ENCODE results near the gene RAB2B. TPM values are rescaled to one million over a fixed set of nuclear protein-coding genes. Genes with fewer than 3 reads are reported as not detected.

Gene RAB2B
- polyA plus RNA-seq, 1 experiment, result 36.7 TPM

DNA sequence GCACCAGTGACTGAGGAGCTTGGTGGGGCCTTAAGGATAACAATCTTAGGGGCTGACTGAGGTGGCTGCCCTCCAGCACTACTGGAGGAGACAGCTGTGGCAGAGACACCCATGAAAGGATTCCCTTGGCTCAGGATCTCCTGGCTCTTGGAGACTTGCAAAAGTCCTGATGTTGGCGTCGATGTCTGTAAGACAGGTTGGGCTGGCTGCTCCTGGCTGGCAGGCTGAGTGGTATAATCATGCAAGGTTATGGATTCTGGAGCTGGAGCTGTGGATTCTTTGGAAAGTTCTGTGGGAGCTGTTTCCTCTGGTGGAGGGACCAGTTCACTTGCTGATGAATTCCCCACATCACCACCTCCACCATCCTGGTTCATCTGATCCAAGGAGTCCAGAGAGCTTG is 45.6 kb downstream of the RAB2B start:
- TF ChIP-seq CTCF (IDR thresholded peaks at IDR 0.05; ENCODE audit: low read depth, low read length), result no peak
- H3K27me3 ChIP-seq (ENCODE audit: control insufficient read depth, insufficient read depth, low read length), result no peaks in the 10 kb centered on the region
- H3K9me3 ChIP-seq (ENCODE audit: control insufficient read depth, insufficient read depth, low read length), result no peaks in the 10 kb centered on the region
- DNase-seq (ENCODE audit: low read depth, low spot score), result no peak
- no peak overlapping the region for H3K27ac ChIP-seq (ENCODE audit: low read depth, low read length)
- POLR2A ChIA-PET, result no interaction called here
- CTCF ChIA-PET, result interaction anchor here (1.3 kb wide), 1 partner anchor 128 kb away, joined by 3 read pairs; no protein-coding TSS in a partner anchor
- H3K4me3 ChIP-seq (ENCODE audit: low read depth, low read length), result no peak overlapping the region

- CTCF ChIA-PET, result no interaction called here
Measured at GRCh38 chr14:21428930-21429329, 47.8 kb downstream of the RAB2B start.

GRCh38 chr14:21426692-21427091 is 50.1 kb downstream of the RAB2B start:
- no peak for TF ChIP-seq CTCF (IDR thresholded peaks at IDR 0.05; ENCODE audit: low read depth, low read length)
- Histone ChIP-seq H3K9me3 (ENCODE audit: control insufficient read depth, insufficient read depth, low read length) (no peaks in the 10 kb centered on the region), H3K27ac (ENCODE audit: low read depth, low read length) (no peak overlapping the region), H3K27me3 (ENCODE audit: control insufficient read depth, insufficient read depth, low read length) (no peaks in the 10 kb centered on the region), H3K4me3 (ENCODE audit: low read depth, low read length) (no peak overlapping the region)
- POLR2A ChIA-PET, result interaction anchor here (0.7 kb wide), 1 partner anchor 30 kb away, joined by 8 read pairs; the partner anchor contains the start of gene CHD8
- CTCF ChIA-PET, result interaction anchor here (0.6 kb wide), 1 partner anchor 1643 kb away, joined by 3 read pairs; no protein-coding TSS in a partner anchor
- no peak for DNase-seq (ENCODE audit: low read depth, low spot score)

More at GRCh38 chr14:21428930-21429329, 47.8 kb downstream of the RAB2B start:
- no peak overlapping the region for H3K4me3 ChIP-seq (ENCODE audit: low read depth, low read length)
- no peak overlapping the region for H3K27ac ChIP-seq (ENCODE audit: low read depth, low read length)
- POLR2A ChIA-PET, result no interaction called here
- no peaks in the 10 kb centered on the region for H3K9me3 ChIP-seq (ENCODE audit: control insufficient read depth, insufficient read depth, low read length)
- no peak for DNase-seq (ENCODE audit: low read depth, low spot score)
- no peaks in the 10 kb centered on the region for H3K27me3 ChIP-seq (ENCODE audit: control insufficient read depth, insufficient read depth, low read length)
- no peak for TF ChIP-seq CTCF (IDR thresholded peaks at IDR 0.05; ENCODE audit: low read depth, low read length)

DNA sequence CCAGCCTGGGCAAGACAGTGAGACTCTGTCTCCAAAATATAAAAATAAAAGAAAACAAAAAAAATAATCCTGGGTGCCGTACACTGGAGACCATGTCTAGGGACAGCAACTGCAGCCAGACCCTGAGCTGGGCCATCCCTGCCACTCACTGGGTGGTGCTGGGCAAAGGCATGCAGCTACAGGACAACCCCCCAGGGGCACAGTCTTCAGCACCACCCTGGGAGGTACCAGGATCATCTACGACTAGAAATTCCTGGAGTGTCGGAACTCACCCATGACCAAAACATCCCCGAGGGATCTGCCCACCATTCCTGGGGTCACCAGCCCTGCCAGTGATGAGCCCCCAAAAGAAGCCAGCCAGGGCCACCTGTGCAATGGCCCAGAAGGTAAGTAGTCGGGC is 57.2 kb downstream of the RAB2B start:
- Histone ChIP-seq H3K9me3 (ENCODE audit: control insufficient read depth, insufficient read depth, low read length) (no peaks in the 10 kb centered on the region; the same call in 1 of the 2 replicates), H3K4me3 (ENCODE audit: low read depth, low read length) (no peak overlapping the region), H3K27me3 (ENCODE audit: control insufficient read depth, insufficient read depth, low read length) (no peaks in the 10 kb centered on the region), H3K27ac (ENCODE audit: low read depth, low read length) (no peak overlapping the region)
- POLR2A ChIA-PET, result no interaction called here
- DNase-seq (ENCODE audit: low read depth, low spot score), result no peak
- CTCF ChIA-PET, result no interaction called here
- TF ChIP-seq CTCF (IDR thresholded peaks at IDR 0.05; ENCODE audit: low read depth, low read length), result no peak

- TF ChIP-seq CTCF (IDR thresholded peaks at IDR 0.05; ENCODE audit: low read depth, low read length), result no peak
- ChIA-PET CTCF (interaction anchor here (1.1 kb wide), 1 partner anchor 8 kb away, joined by 3 read pairs; no protein-coding TSS in a partner anchor), POLR2A (no interaction called here)
- Histone ChIP-seq H3K4me3 (ENCODE audit: low read depth, low read length) (no peak overlapping the region), H3K27ac (ENCODE audit: low read depth, low read length) (no peak overlapping the region), H3K27me3 (ENCODE audit: control insufficient read depth, insufficient read depth, low read length) (no peaks in the 10 kb centered on the region), H3K9me3 (ENCODE audit: control insufficient read depth, insufficient read depth, low read length) (no peaks in the 10 kb centered on the region; the same call in 1 of the 2 replicates)
- no peak for DNase-seq (ENCODE audit: low read depth, low spot score)
Measured at GRCh38 chr14:21415329-21415728, 61.4 kb downstream of the RAB2B start.
